DMS79 treated with DMSO at 0.1 percent for 48 hours (cell line): ENCODE data around the gene ERF.

Experiments used
- DNase-seq: peaks from one replicate; lab custom pipeline; 2025; lab: John Stamatoyannopoulos, UW

Gene ERF

DNA sequence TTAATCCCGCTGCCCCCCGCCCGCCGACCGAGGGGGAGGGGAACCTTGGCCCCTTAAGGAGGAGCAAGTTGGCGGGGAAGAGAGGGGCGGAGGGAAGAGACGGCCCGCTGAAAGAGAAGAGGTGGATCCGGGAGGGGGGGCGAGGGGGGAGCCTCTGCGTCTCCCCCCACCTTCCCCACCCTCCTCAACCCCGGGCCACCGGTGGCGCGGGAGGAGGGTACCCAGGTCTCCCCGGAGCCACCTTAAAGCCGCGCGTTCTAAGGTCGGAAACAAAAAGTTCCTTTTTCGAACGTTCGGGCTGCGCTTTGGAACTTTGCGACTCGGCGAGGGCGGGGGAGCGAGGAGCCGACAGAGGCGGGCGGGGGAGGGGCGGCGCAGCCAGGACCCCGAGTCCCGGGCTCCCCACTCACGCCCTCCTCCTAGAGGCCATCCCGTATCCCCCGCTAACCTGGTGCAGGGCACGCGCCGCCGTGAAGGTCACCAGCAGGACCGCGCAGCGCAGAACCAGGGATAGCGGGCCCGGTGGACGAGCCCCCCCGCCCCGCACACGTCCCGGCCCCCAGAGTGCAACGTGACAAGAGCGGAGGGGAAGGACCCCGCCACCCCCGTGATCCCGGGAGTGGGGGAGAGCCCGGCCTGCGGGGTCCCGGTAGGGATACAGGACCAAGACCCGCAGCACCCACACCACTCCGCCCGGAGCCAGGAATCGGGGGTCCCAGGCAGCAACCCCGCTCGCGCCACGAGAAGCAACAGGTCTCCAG, 659 bp downstream of the ERF start:
- DNase-seq: peak; percentile 16

- DNase-seq: peak; percentile 37
Measured at GRCh38 chr19:42253245-42254088, 1.5 kb downstream of the ERF start.

GRCh38 chr19:42252365-42253244, 2.3 kb downstream of the ERF start:
- DNase-seq: no peak

GRCh38 chr19:42251572-42252358, 3.2 kb downstream of the ERF start:
- DNase-seq: no peak

- no peak for DNase-seq
Measured at GRCh38 chr19:42250666-42251531, 4.0 kb downstream of the ERF start.

DNA sequence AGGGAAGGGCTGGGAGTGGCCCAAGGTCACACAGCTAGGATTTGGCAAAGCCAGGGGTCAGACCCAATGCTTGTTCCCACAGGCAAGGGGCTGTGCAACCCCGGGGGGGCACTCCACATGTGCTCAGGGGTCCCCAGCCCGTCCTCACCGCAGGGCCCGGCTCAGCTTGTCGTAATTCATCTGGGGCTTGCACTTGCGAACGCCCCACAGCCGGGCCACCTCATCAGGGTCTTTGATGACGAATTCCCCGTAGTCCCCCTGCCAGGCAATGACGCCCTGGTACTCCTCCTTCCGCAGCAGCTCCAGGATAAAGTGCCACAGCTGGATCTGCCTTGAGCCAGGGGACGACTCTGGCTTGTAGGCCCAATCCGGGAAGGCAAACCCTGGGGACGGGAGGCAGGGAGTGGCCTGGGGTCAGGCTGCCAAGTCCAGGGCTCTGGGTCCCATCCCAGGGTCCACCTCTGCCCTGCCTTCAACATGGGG, 4.7 kb downstream of the ERF start:
- DNase-seq: no peak

GRCh38 chr19:42249769-42250168, 5.2 kb downstream of the ERF start:
- no peak for DNase-seq

DNA sequence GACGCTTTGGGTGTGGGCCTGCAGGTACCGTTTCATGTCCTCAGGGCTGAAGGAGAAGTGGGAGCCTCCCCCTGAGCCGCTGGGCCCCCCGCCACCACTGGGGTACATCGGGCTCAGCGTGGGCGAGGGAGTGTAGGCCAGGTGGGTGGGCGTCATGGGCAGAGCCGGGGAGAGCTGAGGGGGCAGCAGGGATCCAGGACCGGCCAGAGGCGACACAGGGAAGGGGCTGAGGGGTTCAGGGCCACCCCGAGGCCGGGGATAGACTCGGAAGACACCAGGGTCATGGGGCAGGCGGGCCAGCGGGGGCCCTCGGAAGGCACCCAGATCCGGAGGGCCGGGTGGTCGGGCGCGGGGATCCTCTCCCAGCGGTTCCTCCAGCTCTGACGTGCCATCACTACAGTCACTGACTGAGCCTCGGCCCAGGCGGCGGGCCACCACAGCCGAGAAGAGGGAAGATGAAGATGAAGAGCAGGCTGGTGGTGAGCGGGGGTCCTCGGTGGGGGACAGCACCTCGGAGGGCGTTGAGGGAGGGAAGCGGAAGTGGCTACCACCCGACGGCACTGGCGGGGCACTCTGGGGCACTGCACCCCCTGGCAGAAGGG, 5.7 kb downstream of the ERF start:
- DNase-seq: no peak

- DNase-seq: no peak
Measured at GRCh38 chr19:42248270-42249148, 6.4 kb downstream of the ERF start.

DNA sequence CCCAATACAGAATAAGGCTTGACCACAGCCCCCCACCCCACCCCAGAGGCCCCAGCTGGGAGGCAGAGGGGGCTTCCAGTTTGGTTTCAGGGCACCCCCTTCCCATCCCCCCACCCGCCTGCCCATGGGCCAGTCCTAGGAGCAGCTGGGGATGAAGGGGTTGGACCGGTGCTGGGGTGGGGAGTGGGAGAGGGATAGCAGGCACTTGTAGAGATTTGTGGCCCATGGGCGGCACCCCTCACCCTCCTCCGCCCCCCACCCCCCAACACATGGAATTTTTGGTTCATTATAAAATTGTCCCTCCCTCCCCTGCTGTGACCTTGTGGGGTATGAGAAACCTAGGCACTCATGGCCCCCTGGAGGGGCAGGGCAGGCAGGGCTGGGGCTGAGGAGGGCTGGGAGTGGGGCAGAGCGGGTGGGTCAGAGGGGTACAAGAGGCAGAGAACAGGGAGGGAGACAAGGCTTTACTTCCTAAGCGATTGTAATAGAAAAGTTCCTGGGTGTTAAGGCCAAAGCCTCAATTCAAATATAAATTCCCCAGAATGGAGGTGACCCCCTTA, 7.2 kb downstream of the ERF start:
- DNase-seq: no peak

GRCh38 chr19:42246922-42247639, 7.8 kb downstream of the ERF start:
- DNase-seq: no peak

- DNase-seq: no peak
Measured at GRCh38 chr19:42246143-42246921, 8.6 kb downstream of the ERF start.

DNA sequence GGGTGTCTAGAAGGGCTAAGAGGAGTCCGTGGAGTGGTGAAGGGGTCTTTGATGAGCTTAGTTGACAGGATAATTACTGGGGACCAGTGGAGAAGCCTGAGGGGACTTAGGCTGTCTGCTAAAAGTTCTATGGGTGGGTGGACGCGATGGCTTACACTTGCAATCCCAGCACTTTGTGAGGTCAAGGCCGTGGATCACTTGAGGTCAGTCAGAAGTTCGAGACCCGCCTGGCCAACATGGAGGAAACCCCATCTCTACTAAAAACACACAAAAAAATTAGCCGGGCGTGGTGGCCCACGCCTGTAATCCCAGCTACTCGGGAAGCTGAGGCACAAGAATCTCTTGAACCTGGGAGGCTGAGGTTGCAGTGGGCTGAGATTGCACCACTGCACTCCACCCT, 9.7 kb downstream of the ERF start:
- DNase-seq: no peak

GRCh38 chr19:42244347-42245220, 10.3 kb downstream of the ERF start:
- DNase-seq: peak; percentile 88

GRCh38 chr19:42242512-42243409, 12.2 kb downstream of the ERF start, which contains the start of gene GSK3A:
Gene GSK3A, minus strand, starts transcription at chr19:42242602. Its CDS starts 137 bp downstream, at chr19:42242465.
- peak; percentile 100 for DNase-seq
